K562 (cell line): ENCODE measurements around the gene LINC00305. TPM values are rescaled to one million over a fixed set of nuclear protein-coding genes. Genes with fewer than 3 reads are reported as not detected.

Experiments used
- ATAC-seq: fragments of 200-7000 bp; cut with Tn5 transposase; 3 replicates; pipeline ENCODE4 v1.9.1; 2020; ENCODE audit warnings: moderate library complexity
- BruUV-seq: library from RNA; stranded (reverse); fragments of 400-500 nt; replicated peaks from 2 replicates; lab custom pipeline; 2021; lab: Mats Ljungman, UMichigan
- CTCF ChIA-PET: fragments of 300-600 bp; formaldehyde crosslinking; extraction: SDS; loops from one replicate; lab custom pipeline; 2021; ENCODE audit warnings: low intra/inter-chr PET ratio; lab: Yijun Ruan, JAX
- POLR2A ChIA-PET: fragments of 300-600, 350-650 bp; sonication (Branson Sonifier 250); formaldehyde crosslinking; extraction: SDS; loops from one replicate; lab custom pipeline; 2021; ENCODE audit warnings: antibody characterized with exemption, inconsistent platforms; lab: Yijun Ruan, JAX
- DNase-seq, 4 experiments: peaks; one replicate each; pipeline versions ENCODE4 v3.0.0 to v3.0.0-alpha.2; 2011 to 2018; ENCODE audit warnings: low spot score in 3 of 4, mixed read lengths in 3 of 4; ENCODE audit errors: extremely low read depth in 1 of 4
- FAIRE-seq: peaks from 2 replicates; lab custom pipeline; 2011; peaks lifted over from hg19 to GRCh38; lab: Jason Lieb, UNC
- H2AFZ ChIP-seq: 2 replicates; pipeline ENCODE4 v1.6.0; 2011; ENCODE audit warnings: low read depth, low read length, control low read depth, inconsistent platforms
- H3K27ac ChIP-seq: fragments of 200-600 bp; 3 replicates; pipeline ENCODE4 v1.8.0; 2011; ENCODE audit warnings: low read depth, mild to moderate bottlenecking, control low read depth, inconsistent platforms, low read length, moderate library complexity, mixed read lengths; ENCODE audit errors: extremely low read depth
- H3K27me3 ChIP-seq, 2 experiments: fragments of 300-600 bp in 1 of 2; 2 replicates in 1 of 2; 3 replicates in 1 of 2; pipeline versions ENCODE4 v1.6.0 to v1.8.0; 2011; ENCODE audit warnings: inconsistent platforms in 2 of 2, low read length in 2 of 2, mild to moderate bottlenecking in 1 of 2, mixed read lengths in 1 of 2, moderate library complexity in 1 of 2; ENCODE audit not compliant: control insufficient read depth in 2 of 2, insufficient read depth in 2 of 2
- H3K36me3 ChIP-seq: fragments of 300-600 bp; 3 replicates; pipeline ENCODE4 v1.8.0; 2011; ENCODE audit warnings: mild to moderate bottlenecking, low read length, inconsistent platforms; ENCODE audit not compliant: control insufficient read depth, insufficient read depth
- H3K4me1 ChIP-seq, 2 experiments: fragments of 200-600 bp in 1 of 2; replicated peaks in 1 of 2; 2 replicates in 1 of 2; 3 replicates in 1 of 2; pipeline versions ENCODE4 v1.5.1 to v1.8.0; 2011; ENCODE audit warnings: inconsistent platforms in 2 of 2, low read length in 2 of 2, mild to moderate bottlenecking in 1 of 2, mixed read lengths in 1 of 2, moderate library complexity in 1 of 2; ENCODE audit not compliant: control insufficient read depth in 2 of 2, insufficient read depth in 2 of 2
- H3K4me2 ChIP-seq: 2 replicates; pipeline ENCODE4 v1.6.1; 2011; ENCODE audit warnings: low read length, control low read depth, inconsistent platforms, mixed read lengths; ENCODE audit not compliant: insufficient read depth
- H3K4me3 ChIP-seq: fragments of 200-600 bp; sonication (generic), shearing (Covaris generic); 2 replicates; pipeline ENCODE4 v1.5.1; 2016; ENCODE audit warnings: control low read depth, inconsistent platforms
- H3K79me2 ChIP-seq: fragments of 200-600 bp; 3 replicates; pipeline ENCODE4 v1.8.0; 2011; ENCODE audit warnings: low read length, inconsistent platforms; ENCODE audit not compliant: control insufficient read depth, insufficient read depth
- H3K9ac ChIP-seq, 2 experiments: 2 replicates each; pipeline versions ENCODE4 v1.6.0 to v1.6.1; 2011; ENCODE audit warnings: low read depth in 2 of 2, low read length in 2 of 2, control low read depth in 1 of 2, inconsistent platforms in 1 of 2, mild to moderate bottlenecking in 1 of 2, mixed read lengths in 1 of 2; ENCODE audit not compliant: insufficient read depth in 1 of 2
- H3K9me1 ChIP-seq: one replicate; pipeline ENCODE4 v1.6.0; 2011; ENCODE audit warnings: inconsistent platforms, mild to moderate bottlenecking, low read length, moderate library complexity; ENCODE audit not compliant: control insufficient read depth, insufficient read depth
- H3K9me3 ChIP-seq: replicated peaks from 2 replicates; pipeline ENCODE4 v1.5.1; 2011; ENCODE audit warnings: low read depth, low read length, inconsistent platforms; ENCODE audit not compliant: control insufficient read depth, insufficient read depth
- H4K20me1 ChIP-seq: replicated peaks from 2 replicates; pipeline ENCODE4 v1.6.1; 2011; ENCODE audit warnings: low read length, inconsistent platforms, mixed read lengths; ENCODE audit not compliant: control insufficient read depth, insufficient read depth
- ARID4B ChIP-seq: sonication (generic); formaldehyde crosslinking; IDR thresholded peaks from 2 replicates; pipeline ENCODE4 v1.8.0; 2022; ENCODE audit warnings: mild to moderate bottlenecking, missing genetic modification reagents
- RBM15 ChIP-seq: fragments of 200-400 bp; formaldehyde crosslinking; IDR thresholded peaks from 2 replicates; pipeline ENCODE4 v1.6.1; 2018; ENCODE audit warnings: mild to moderate bottlenecking, low read length, moderate library complexity; ENCODE audit not compliant: insufficient read depth
- WGBS: fragments of 100-300 bp; shearing (Covaris generic); methylation state at CpG from one replicate; pipeline ENCODE4 v1.1.6; 2016; ENCODE audit warnings: low coverage, mixed read lengths; ENCODE audit not compliant: insufficient coverage; ENCODE audit errors: missing lambda C conversion rate; 5-methylcytosine and 5-hydroxymethylcytosine counted together
- in situ Hi-C: fragments of 300-500 bp; cut with MboI; formaldehyde crosslinking; loops from 4 replicates; pipeline ENCODE4 v1.15.0; 2018; ENCODE audit warnings: inconsistent platforms, mixed read lengths
- intact Hi-C: fragments of 100-400 bp; cut with micrococcal nuclease; formaldehyde crosslinking; loops from 2 replicates; pipeline ENCODE4 v1.14.2; 2022
- polyA plus RNA-seq, 8 experiments: library from polyadenylated mRNA; depleted of rRNA in 4 of 8; stranded (reverse) in 5 of 8; unstranded in 3 of 8; fragments of >200 nt; fragmentation: Nextera tagmentation in 2 of 8; fragmentation: Illumina TruSeq in 1 of 8; extraction: Ambion mirVana in 2 of 8; extraction: Trizol in 1 of 8; gene quantifications; 2 replicates each; pipeline versions ENCODE4 v1.2.1 to v1.2.3, GENCODE V29; 2011 to 2014; ENCODE audit warnings: inconsistent platforms in 1 of 8, missing spikeins in 1 of 8
- total RNA-seq, 7 experiments: library from RNA; depleted of rRNA in 6 of 7; stranded (reverse); fragments of >200 nt in 6 of 7; fragmentation: Illumina TruSeq in 2 of 7; extraction: Trizol in 2 of 7; gene quantifications; 2 replicates each; pipeline versions ENCODE4 v1.2.1 to v1.2.3, GENCODE V29; 2011 to 2021; ENCODE audit warnings: low replicate concordance in 1 of 7

LINC00305 gene
- total and polyA plus RNA-seq, 9 of the 15 experiments (the other 6 are each of a cell fraction or from before 2014, with no cell fraction given) = not detected

GRCh38 chr18:64073971-64074370, 74.9 kb downstream of the LINC00305 start:
- H3K27ac ChIP-seq = no peak overlapping the region
- H3K79me2 ChIP-seq = no peaks in the 10 kb centered on the region
- WGBS = 0% methylated on average over 4 of the region's 4 CpGs
- H3K4me3 ChIP-seq = no peak overlapping the region
- H4K20me1 ChIP-seq = no peaks in the 10 kb centered on the region
- DNase-seq = no peak
- H3K9me1 ChIP-seq = no peaks in the 10 kb centered on the region
- no peaks in the 10 kb centered on the region for H3K9me3 ChIP-seq
- TF ChIP-seq ARID4B (CRISPR knock-in tag) (no peak), RBM15 (no peak)
- no peak overlapping the region for H3K4me2 ChIP-seq
- in situ Hi-C loops = no loop called here
- H2AFZ ChIP-seq = no peak overlapping the region
- H3K27me3 ChIP-seq = no peaks in the 10 kb centered on the region
- no peak for FAIRE-seq
- intact Hi-C loops = no loop called here
- ChIA-PET POLR2A (no interaction called here), CTCF (no interaction called here)
- H3K4me1 ChIP-seq = no peaks in the 10 kb centered on the region
- no TSS peak for BruUV-seq
- no peak overlapping the region for H3K9ac ChIP-seq
- no peaks in the 10 kb centered on the region for H3K36me3 ChIP-seq
- ATAC-seq = no peak
